Calu3 (cell line): ENCODE data around the gene FABP7. TPM values are rescaled to one million over a fixed set of nuclear protein-coding genes. Genes with fewer than 3 reads are reported as not detected.

Experiments
- BruUV-seq: library from RNA; stranded (reverse); fragments of 400-500 nt; replicated peaks from 2 replicates; lab custom pipeline; 2021; lab: Mats Ljungman, UMichigan
- CTCF ChIA-PET: fragments of 300-600 bp; sonication (Branson Sonifier 250); formaldehyde crosslinking; loops from one replicate; lab custom pipeline; 2022; ENCODE audit warnings: antibody characterized with exemption; lab: Charles Lee
- DNase-seq: peaks from one replicate; pipeline ENCODE4 v3.0.0; 2022
- H3K27ac Mint-ChIP-seq: one replicate; pipeline ENCODE4 v1.8.0; 2022; ENCODE audit warnings: mixed read lengths; ENCODE audit not compliant: unreplicated experiment
- H3K27me3 Mint-ChIP-seq: one replicate; pipeline ENCODE4 v1.8.0; 2022; ENCODE audit warnings: mixed read lengths; ENCODE audit not compliant: unreplicated experiment
- H3K36me3 Mint-ChIP-seq: one replicate; pipeline ENCODE4 v1.8.0; 2022; ENCODE audit warnings: mild to moderate bottlenecking, moderate library complexity, mixed read lengths; ENCODE audit not compliant: insufficient read depth, unreplicated experiment
- H3K4me1 Mint-ChIP-seq: one replicate; pipeline ENCODE4 v1.8.0; 2022; ENCODE audit warnings: mild to moderate bottlenecking, low read depth, mixed read lengths; ENCODE audit not compliant: unreplicated experiment
- H3K4me3 Mint-ChIP-seq: one replicate; pipeline ENCODE4 v1.8.0; 2022; ENCODE audit warnings: mild to moderate bottlenecking, low read depth, moderate library complexity, mixed read lengths; ENCODE audit not compliant: unreplicated experiment
- H3K9me3 Mint-ChIP-seq: one replicate; pipeline ENCODE4 v1.8.0; 2022; ENCODE audit warnings: low read depth, mixed read lengths; ENCODE audit not compliant: unreplicated experiment
- intact Hi-C: fragments of 100-400 bp; cut with micrococcal nuclease; formaldehyde crosslinking; loops from one replicate; pipeline ENCODE4 v1.10.0; 2022; ENCODE audit not compliant: unreplicated experiment
- total RNA-seq: library from RNA; stranded (reverse); gene quantifications from 2 replicates; pipeline ENCODE4 v1.2.3, GENCODE V29; 2022
- TF ChIP-seq, protein P1 (sequence below): fragments of 200-600 bp; IDR thresholded peaks from one replicate; pipeline ENCODE4 v1.8.0; 2022; ENCODE audit warnings: antibody characterized with exemption; ENCODE audit not compliant: unreplicated experiment

Gene FABP7
- total RNA-seq, 1 experiment from 2014 or later = not detected

DNA sequence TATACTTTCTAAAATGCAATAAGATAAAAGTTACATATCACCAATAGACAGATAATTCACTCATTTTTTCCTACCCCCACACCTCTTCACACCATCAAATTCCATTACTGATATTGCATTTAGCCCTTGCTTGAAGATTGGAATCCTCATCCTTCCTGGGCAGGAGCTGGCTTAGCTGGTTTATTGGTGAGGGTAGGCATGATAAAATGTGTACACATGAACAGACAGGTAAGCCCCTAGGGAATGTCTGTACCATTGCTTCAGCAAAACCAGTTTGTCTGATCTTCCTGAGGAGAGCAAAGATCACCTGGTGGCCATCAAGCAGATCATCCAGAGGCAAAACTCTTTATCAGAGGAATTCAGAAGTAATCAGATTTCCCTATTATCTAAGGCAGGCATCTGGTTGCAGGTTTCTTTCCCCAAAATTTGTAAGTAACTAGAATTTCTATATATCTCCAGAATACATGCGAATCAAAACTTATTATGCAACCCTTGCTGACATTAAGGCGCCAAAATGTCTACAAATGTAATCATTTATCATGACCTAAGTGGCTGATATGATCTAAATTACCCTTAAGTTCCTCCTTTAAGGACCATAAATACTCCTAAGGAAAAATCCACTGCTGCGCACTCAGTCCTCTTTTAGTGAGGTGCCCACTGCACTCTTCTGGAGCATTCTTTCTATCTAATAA, 6.6 kb upstream of the FABP7 start:
- intact Hi-C loops = loop anchor here (10.0 kb wide), 1 partner anchor 62 kb away; no protein-coding TSS in a partner anchor
- H3K4me1 Mint-ChIP-seq = peaks cover 17% of the 10 kb centered on the region
- TF ChIP-seq, protein P1, sequence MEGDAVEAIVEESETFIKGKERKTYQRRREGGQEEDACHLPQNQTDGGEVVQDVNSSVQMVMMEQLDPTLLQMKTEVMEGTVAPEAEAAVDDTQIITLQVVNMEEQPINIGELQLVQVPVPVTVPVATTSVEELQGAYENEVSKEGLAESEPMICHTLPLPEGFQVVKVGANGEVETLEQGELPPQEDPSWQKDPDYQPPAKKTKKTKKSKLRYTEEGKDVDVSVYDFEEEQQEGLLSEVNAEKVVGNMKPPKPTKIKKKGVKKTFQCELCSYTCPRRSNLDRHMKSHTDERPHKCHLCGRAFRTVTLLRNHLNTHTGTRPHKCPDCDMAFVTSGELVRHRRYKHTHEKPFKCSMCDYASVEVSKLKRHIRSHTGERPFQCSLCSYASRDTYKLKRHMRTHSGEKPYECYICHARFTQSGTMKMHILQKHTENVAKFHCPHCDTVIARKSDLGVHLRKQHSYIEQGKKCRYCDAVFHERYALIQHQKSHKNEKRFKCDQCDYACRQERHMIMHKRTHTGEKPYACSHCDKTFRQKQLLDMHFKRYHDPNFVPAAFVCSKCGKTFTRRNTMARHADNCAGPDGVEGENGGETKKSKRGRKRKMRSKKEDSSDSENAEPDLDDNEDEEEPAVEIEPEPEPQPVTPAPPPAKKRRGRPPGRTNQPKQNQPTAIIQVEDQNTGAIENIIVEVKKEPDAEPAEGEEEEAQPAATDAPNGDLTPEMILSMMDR = no peak
- no peaks in the 10 kb centered on the region for H3K36me3 Mint-ChIP-seq
- H3K27me3 Mint-ChIP-seq = no peaks in the 10 kb centered on the region
- no TSS peak for BruUV-seq
- H3K9me3 Mint-ChIP-seq = peaks cover 2% of the 10 kb centered on the region
- no peak for DNase-seq
- H3K27ac Mint-ChIP-seq = no peak overlapping the region
- CTCF ChIA-PET = no interaction called here
- H3K4me3 Mint-ChIP-seq = no peak overlapping the region

DNA sequence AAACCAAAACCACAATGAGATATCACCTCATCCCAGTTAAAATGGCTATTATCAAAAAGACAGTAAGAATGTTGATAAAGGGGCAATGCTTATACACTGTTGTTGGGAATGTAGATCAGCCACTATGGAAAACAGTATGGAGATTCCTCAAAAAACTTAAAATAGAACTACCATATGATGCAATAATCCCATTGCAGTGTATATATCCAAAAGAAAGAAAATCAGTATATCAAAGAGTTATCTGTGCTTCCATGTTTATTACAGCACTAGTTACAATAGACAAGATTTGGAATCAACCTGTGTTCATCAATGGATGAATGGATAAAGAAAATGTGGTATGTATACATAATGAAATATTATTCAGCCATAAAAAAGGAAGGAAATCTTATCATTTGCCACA, 3.5 kb upstream of the FABP7 start:
- intact Hi-C loops = loop anchor here (10.0 kb wide), 1 partner anchor 59 kb away; no protein-coding TSS in a partner anchor
- no peak for DNase-seq
- CTCF ChIA-PET = no interaction called here
- Mint-ChIP-seq H3K4me3 (no peak overlapping the region), H3K4me1 (peaks cover 12% of the 10 kb centered on the region), H3K27ac (no peak overlapping the region), H3K36me3 (no peaks in the 10 kb centered on the region), H3K9me3 (peaks cover 2% of the 10 kb centered on the region), H3K27me3 (peaks cover 18% of the 10 kb centered on the region)
- TF ChIP-seq, protein P1 = no peak
- BruUV-seq = no TSS peak

DNA sequence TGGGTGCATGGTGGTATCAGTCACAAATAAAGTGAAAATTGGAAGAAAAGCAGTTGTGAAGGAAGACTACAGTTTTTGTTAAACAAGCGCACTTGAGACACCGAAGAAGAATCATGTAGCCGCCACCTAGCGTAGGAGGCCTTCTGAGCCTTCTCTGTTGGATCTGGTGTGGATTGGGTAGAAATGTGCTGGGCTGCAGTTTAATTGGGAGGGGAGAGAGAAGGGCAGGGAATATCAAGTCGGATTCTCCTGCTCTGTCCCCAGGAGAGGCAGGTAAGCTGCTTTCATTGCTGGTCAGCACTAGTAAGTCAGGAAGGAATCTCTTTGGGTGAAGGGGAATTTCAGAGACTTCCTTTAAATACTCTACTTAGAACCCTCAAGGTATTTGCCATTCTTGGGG, 1.2 kb upstream of the FABP7 start:
- CTCF ChIA-PET = interaction anchor here (0.8 kb wide), 1 partner anchor 198 kb away, joined by 3 read pairs; no protein-coding TSS in a partner anchor
- Mint-ChIP-seq H3K36me3 (no peaks in the 10 kb centered on the region), H3K27me3 (peaks cover 18% of the 10 kb centered on the region), H3K9me3 (peaks cover 2% of the 10 kb centered on the region), H3K4me1 (no peaks in the 10 kb centered on the region), H3K27ac (no peak overlapping the region), H3K4me3 (no peak overlapping the region)
- no TSS peak for BruUV-seq
- TF ChIP-seq, protein P1 = no peak
- intact Hi-C loops = loop anchor here (10.0 kb wide), 1 partner anchor 56 kb away; no protein-coding TSS in a partner anchor
- DNase-seq = no peak

DNA sequence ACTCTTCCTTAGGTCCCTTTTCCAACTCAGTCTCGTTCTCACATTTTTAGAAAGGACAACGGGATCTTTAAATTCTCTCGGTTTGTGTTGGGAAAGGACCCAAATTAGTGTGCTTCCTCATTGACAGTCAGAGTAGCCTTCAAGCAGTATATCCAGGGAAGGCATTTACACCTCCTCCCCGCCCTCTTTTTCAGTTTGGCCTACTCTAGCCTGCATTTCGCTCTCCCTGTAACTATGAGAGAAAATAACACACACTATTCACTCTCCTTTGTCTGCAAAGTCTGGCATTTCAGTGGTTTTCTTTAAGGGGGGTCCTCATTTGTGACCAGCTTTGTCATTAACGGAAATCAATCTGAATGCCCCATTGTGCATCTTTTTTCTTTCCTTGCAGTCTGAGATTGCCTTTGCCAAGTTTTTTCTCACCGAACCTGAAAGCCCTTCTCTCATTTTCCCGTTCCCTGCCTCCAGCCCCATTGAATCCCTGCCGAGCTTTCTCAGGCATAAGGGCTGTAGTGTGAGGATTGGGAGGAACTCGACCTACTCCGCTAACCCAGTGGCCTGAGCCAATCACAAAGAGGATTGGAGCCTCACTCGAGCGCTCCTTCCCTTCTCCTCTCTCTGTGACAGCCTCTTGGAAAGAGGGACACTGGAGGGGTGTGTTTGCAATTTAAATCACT, 393 bp upstream of the FABP7 start:
- peaks cover 2% of the 10 kb centered on the region for H3K9me3 Mint-ChIP-seq
- TF ChIP-seq, protein P1 = no peak
- no TSS peak for BruUV-seq
- no peak for DNase-seq
- H3K4me3 Mint-ChIP-seq = no peak overlapping the region
- no peaks in the 10 kb centered on the region for H3K36me3 Mint-ChIP-seq
- CTCF ChIA-PET = no interaction called here
- intact Hi-C loops = loop anchor here (10.0 kb wide), 1 partner anchor 56 kb away; no protein-coding TSS in a partner anchor
- H3K4me1 Mint-ChIP-seq = no peaks in the 10 kb centered on the region
- no peak overlapping the region for H3K27ac Mint-ChIP-seq
- peaks cover 18% of the 10 kb centered on the region for H3K27me3 Mint-ChIP-seq
